DOHH2 (cell line): ENCODE results near the gene KRTAP19-1.

Experiments used
- H3F3A ChIP-seq: fragments of 200-600 bp; sonication (generic), shearing (Covaris generic); 2 replicates; pipeline ENCODE4 v1.6.0; 2016; ENCODE audit warnings: antibody characterized with exemption, mild to moderate bottlenecking; ENCODE audit not compliant: control insufficient read depth, insufficient read depth
- H3K27ac ChIP-seq: fragments of 200-600 bp; sonication (generic); 2 replicates; pipeline ENCODE4 v1.5.1; 2014; ENCODE audit warnings: low read depth, mild to moderate bottlenecking, low read length, moderate library complexity
- H3K27me3 ChIP-seq: fragments of 200-600 bp; sonication (generic); 2 replicates; pipeline ENCODE4 v1.6.1; 2014; ENCODE audit warnings: mild to moderate bottlenecking, low read length, mixed read lengths; ENCODE audit not compliant: control insufficient read depth
- H3K36me3 ChIP-seq: fragments of 200-600 bp; sonication (generic); 2 replicates; pipeline ENCODE4 v1.6.1; 2014; ENCODE audit warnings: mild to moderate bottlenecking, low read length, moderate library complexity, mixed read lengths; ENCODE audit not compliant: control insufficient read depth
- H3K4me1 ChIP-seq: fragments of 200-600 bp; sonication (generic); 2 replicates; pipeline ENCODE4 v1.6.1; 2014; ENCODE audit warnings: mild to moderate bottlenecking, low read length, mixed read lengths; ENCODE audit not compliant: control insufficient read depth
- H3K4me2 ChIP-seq: fragments of 200-600 bp; sonication (generic); 2 replicates; pipeline ENCODE4 v1.6.0; 2014; ENCODE audit warnings: mild to moderate bottlenecking, low read length, moderate library complexity
- H3K4me3 ChIP-seq: fragments of 200-600 bp; sonication (generic); 2 replicates; pipeline ENCODE4 v1.5.1; 2014; ENCODE audit warnings: mild to moderate bottlenecking, low read length, mixed read lengths
- H3K79me2 ChIP-seq: fragments of 200-600 bp; sonication (generic); 2 replicates; pipeline ENCODE4 v1.6.1; 2014; ENCODE audit warnings: mild to moderate bottlenecking, low read length, mixed read lengths; ENCODE audit not compliant: control insufficient read depth
- H3K9me2 ChIP-seq: fragments of 200-600 bp; sonication (generic); replicated peaks from 2 replicates; pipeline ENCODE4 v1.6.1; 2014; ENCODE audit warnings: mild to moderate bottlenecking, low read length, mixed read lengths; ENCODE audit not compliant: control insufficient read depth
- H3K9me3 ChIP-seq: fragments of 200-600 bp; sonication (generic); 2 replicates; pipeline ENCODE4 v1.6.1; 2014; ENCODE audit warnings: antibody characterized with exemption, low read length, mixed read lengths; ENCODE audit not compliant: control insufficient read depth, insufficient read depth
- H4K20me1 ChIP-seq: fragments of 200-600 bp; sonication (generic); 2 replicates; pipeline ENCODE4 v1.6.0; 2014; ENCODE audit warnings: low read depth, mild to moderate bottlenecking, antibody characterized with exemption, low read length, moderate library complexity; ENCODE audit not compliant: control insufficient read depth, insufficient read depth
- CTCF ChIP-seq: fragments of 200-600 bp; sonication (generic); IDR thresholded peaks from one replicate; pipeline ENCODE4 v1.5.1; 2014; ENCODE audit warnings: antibody characterized with exemption, mild to moderate bottlenecking, low read depth, low read length; ENCODE audit not compliant: poor library complexity, severe bottlenecking
- EZH2phosphoT487 ChIP-seq: fragments of 200-600 bp; sonication (generic); IDR thresholded peaks from 2 replicates; pipeline ENCODE4 v1.6.1; 2017; ENCODE audit warnings: borderline replicate concordance, mild to moderate bottlenecking, antibody characterized with exemption, low read length, moderate library complexity, mixed read lengths

KRTAP19-1 gene

DNA sequence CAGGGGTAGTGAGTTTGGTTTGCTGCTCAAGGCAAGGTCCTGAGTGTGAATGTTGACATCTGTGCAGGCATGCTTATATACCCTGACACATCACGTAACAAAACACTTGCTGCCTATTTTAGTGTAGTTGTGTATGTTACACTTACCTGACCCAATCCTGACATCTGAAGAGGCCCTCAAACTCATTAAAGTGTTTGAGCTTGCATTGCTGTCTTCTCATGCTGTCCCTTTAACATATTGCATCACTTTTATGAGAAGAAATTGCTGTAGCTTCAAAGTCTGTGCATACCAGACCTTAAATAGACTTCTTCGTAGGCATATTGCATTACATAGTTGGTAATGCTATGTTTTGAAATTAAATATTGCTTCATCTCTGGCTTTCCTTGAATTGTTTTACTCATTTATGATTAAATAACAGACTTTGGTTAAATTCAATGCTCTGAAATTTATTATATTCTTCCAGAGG is 11.8 kb upstream of the KRTAP19-1 start, which contains the start of gene KRTAP19-3:
Gene KRTAP19-3, minus strand, starts transcription at position 51 of the 466 bp plus-strand sequence. CDS start 56 bp downstream, outside the sequence.
- TF ChIP-seq EZH2phosphoT487 (no peak), CTCF (no peak)
- Histone ChIP-seq H3K9me3 (no peaks in the 10 kb centered on the region), H3K27me3 (no peaks in the 10 kb centered on the region)

DNA sequence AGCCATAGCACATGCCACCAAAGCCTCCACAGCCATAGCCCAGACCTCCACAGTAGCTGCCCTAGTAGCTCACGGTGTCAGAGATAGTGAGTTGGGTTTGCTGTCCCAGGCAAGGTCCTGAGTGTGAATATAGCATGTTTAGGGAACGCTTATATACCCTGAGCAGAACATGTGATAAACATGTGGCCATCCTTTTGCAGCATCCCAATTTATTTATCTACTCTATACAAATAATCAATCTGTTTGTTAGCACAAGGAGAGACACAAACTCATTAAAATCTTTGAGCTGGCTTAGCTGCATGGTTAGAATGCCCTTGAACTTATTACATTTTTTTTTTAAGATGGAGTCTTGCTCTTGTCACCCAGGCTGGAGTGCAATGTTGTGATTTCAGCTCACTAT is 7.2 kb upstream of the KRTAP19-1 start, which contains the start of gene KRTAP19-2:
Gene KRTAP19-2, minus strand, starts transcription at position 101 of the 400 bp plus-strand sequence. Its CDS starts 88 bp downstream, at position 13.
- H3K4me2 ChIP-seq: no peak within 1 kb of the TSS
- no peak within 1 kb of the TSS for H3K4me3 ChIP-seq
- no peaks in the 10 kb centered on the region for H3K9me2 ChIP-seq
- peaks cover 9% of the 10 kb centered on the region for H3K9me3 ChIP-seq
- no peaks in the 10 kb centered on the region for H3K4me1 ChIP-seq
- H3K27me3 ChIP-seq: no peaks in the 10 kb centered on the region
- no peak for TF ChIP-seq EZH2phosphoT487
- TF ChIP-seq CTCF: no peak
- H4K20me1 ChIP-seq: no peaks in the 10 kb centered on the region
- H3K36me3 ChIP-seq: no peaks in the 10 kb centered on the region
- H3F3A ChIP-seq: no peaks in the 10 kb centered on the region
- H3K27ac ChIP-seq: no peak within 1 kb of the TSS
- no peaks in the 10 kb centered on the region for H3K79me2 ChIP-seq

More for the DNA sequence above, 11.8 kb upstream of the KRTAP19-1 start, which contains the start of gene KRTAP19-3:
- H3K27ac ChIP-seq: no peak within 1 kb of the TSS
- H3K9me2 ChIP-seq: no peaks in the 10 kb centered on the region
- H3K4me3 ChIP-seq: no peak within 1 kb of the TSS
- no peaks in the 10 kb centered on the region for H3K4me1 ChIP-seq
- no peaks in the 10 kb centered on the region for H3K36me3 ChIP-seq
- no peaks in the 10 kb centered on the region for H3K79me2 ChIP-seq
- no peaks in the 10 kb centered on the region for H4K20me1 ChIP-seq
- no peaks in the 10 kb centered on the region for H3F3A ChIP-seq
- no peak within 1 kb of the TSS for H3K4me2 ChIP-seq

- no peak overlapping the region for H3K4me3 ChIP-seq
- H3K9me2 ChIP-seq: no peaks in the 10 kb centered on the region
- H3K27me3 ChIP-seq: no peaks in the 10 kb centered on the region
- H3K79me2 ChIP-seq: no peaks in the 10 kb centered on the region
- H3F3A ChIP-seq: no peaks in the 10 kb centered on the region
- peaks cover 9% of the 10 kb centered on the region for H3K9me3 ChIP-seq
- no peaks in the 10 kb centered on the region for H4K20me1 ChIP-seq
- no peaks in the 10 kb centered on the region for H3K4me1 ChIP-seq
- TF ChIP-seq CTCF: no peak
- TF ChIP-seq EZH2phosphoT487: no peak
- no peak overlapping the region for H3K27ac ChIP-seq
- H3K36me3 ChIP-seq: no peaks in the 10 kb centered on the region
- no peak overlapping the region for H3K4me2 ChIP-seq
These were observed 6.0 kb upstream of the KRTAP19-1 start for GRCh38 chr21:30486180-30486579.
